ENCODE measurements around the gene CUL9.

CUL9 gene

GRCh38 chr6:43203718-43204095, 21.7 kb downstream of the CUL9 start:
- no peaks in the 10 kb centered on the region for H3K27me3 ChIP-seq (ENCODE audit: insufficient read depth, poor library complexity, severe bottlenecking)
- H3K4me3 ChIP-seq (replicated peaks; ENCODE audit: insufficient read depth, low read length) = no peak overlapping the region
- no peak for TF ChIP-seq REST (IDR thresholded peaks at IDR 0.05; ENCODE audit: insufficient replicate concordance, low read depth)
- no peak for TF ChIP-seq CTCF (IDR thresholded peaks at IDR 0.05; ENCODE audit: insufficient read depth, low read length)
- no peak for DNase-seq (ENCODE audit: low read depth in 1 of 2, low spot score in 1 of 2)
- H3K27ac ChIP-seq (replicated peaks) = no peak overlapping the region

GRCh38 chr6:43204271-43205105, 22.5 kb downstream of the CUL9 start:
- Histone ChIP-seq H3K4me3 (replicated peaks; ENCODE audit: insufficient read depth, low read length) (no peak overlapping the region), H3K27me3 (ENCODE audit: insufficient read depth, poor library complexity, severe bottlenecking) (no peaks in the 10 kb centered on the region), H3K27ac (replicated peaks) (no peak overlapping the region)
- TF ChIP-seq GABPA (IDR thresholded peaks at IDR 0.05; ENCODE audit: low read depth) = no peak
- no peak for TF ChIP-seq POLR2AphosphoS5 (IDR thresholded peaks at IDR 0.05; ENCODE audit: low read depth)
- TF ChIP-seq REST (IDR thresholded peaks at IDR 0.05; ENCODE audit: insufficient replicate concordance, low read depth) = no peak
- no peak for TF ChIP-seq SPI1 (IDR thresholded peaks at IDR 0.05; ENCODE audit: borderline replicate concordance, low read depth)
- no peak for TF ChIP-seq CTCF (IDR thresholded peaks at IDR 0.05; ENCODE audit: insufficient read depth, low read length)
- DNase-seq (ENCODE audit: low read depth in 1 of 2, low spot score in 1 of 2) = no peak

- no peak overlapping the region for H3K27ac ChIP-seq (replicated peaks)
Observed at GRCh38 chr6:43205849-43206248, 23.9 kb downstream of the CUL9 start.

More at GRCh38 chr6:43205849-43206248, 23.9 kb downstream of the CUL9 start:
- DNase-seq (ENCODE audit: low read depth in 1 of 2, low spot score in 1 of 2) = no peak
- Histone ChIP-seq H3K27me3 (ENCODE audit: insufficient read depth, poor library complexity, severe bottlenecking) (no peaks in the 10 kb centered on the region), H3K4me3 (replicated peaks; ENCODE audit: insufficient read depth, low read length) (no peak overlapping the region)
- TF ChIP-seq GABPA (IDR thresholded peaks at IDR 0.05; ENCODE audit: low read depth) (no peak), SPI1 (IDR thresholded peaks at IDR 0.05; ENCODE audit: borderline replicate concordance, low read depth) (no peak), REST (IDR thresholded peaks at IDR 0.05; ENCODE audit: insufficient replicate concordance, low read depth) (no peak), POLR2AphosphoS5 (IDR thresholded peaks at IDR 0.05; ENCODE audit: low read depth) (no peak), CTCF (IDR thresholded peaks at IDR 0.05; ENCODE audit: insufficient read depth, low read length) (no peak)

Measured in HL-60 (cell line).